ENCODE measurements around the gene UFD1. TPM values are rescaled to one million over a fixed set of nuclear protein-coding genes. Genes with fewer than 3 reads are reported as not detected.

UFD1 gene
- total and polyA plus RNA-seq, 2 experiments from 2014 or later: 23.4 to 77.3 TPM

- H3K4me1 ChIP-seq (ENCODE audit: low read depth): no peaks in the 10 kb centered on the region
- no peaks in the 10 kb centered on the region for H3K27me3 ChIP-seq
Measured at GRCh38 chr22:19498154-19498865, 19.3 kb upstream of the UFD1 start.

GRCh38 chr22:19497245-19497644 lies 18.3 kb upstream of the UFD1 start:
- Histone ChIP-seq H3K27me3 (no peaks in the 10 kb centered on the region), H3K9me3 (ENCODE audit: low read depth) (no peaks in the 10 kb centered on the region), H3K4me3 (no peak overlapping the region), H3K4me1 (ENCODE audit: low read depth) (no peaks in the 10 kb centered on the region), H3K36me3 (no peaks in the 10 kb centered on the region), H3K27ac (no peak overlapping the region)
- no peak for TF ChIP-seq CTCF (IDR thresholded peaks at IDR 0.05; ENCODE audit: low read depth, low read length)
- peak in 1 of 2 donors; percentile 90 for DNase-seq (ENCODE audit: low read depth in 1 of 2, low spot score in 1 of 2)

More at GRCh38 chr22:19498154-19498865, 19.3 kb upstream of the UFD1 start:
- no peak for TF ChIP-seq CTCF (IDR thresholded peaks at IDR 0.05; ENCODE audit: low read depth, low read length)
- Histone ChIP-seq H3K27ac (no peak overlapping the region), H3K9me3 (ENCODE audit: low read depth) (no peaks in the 10 kb centered on the region), H3K36me3 (no peaks in the 10 kb centered on the region), H3K4me3 (no peak overlapping the region)
- DNase-seq (ENCODE audit: low read depth in 1 of 2, low spot score in 1 of 2): no peak

- Histone ChIP-seq H3K27ac (no peak overlapping the region), H3K9me3 (ENCODE audit: low read depth) (no peaks in the 10 kb centered on the region), H3K4me3 (no peak overlapping the region), H3K4me1 (ENCODE audit: low read depth) (no peaks in the 10 kb centered on the region), H3K27me3 (no peaks in the 10 kb centered on the region), H3K36me3 (no peaks in the 10 kb centered on the region)
- TF ChIP-seq CTCF (IDR thresholded peaks at IDR 0.05; ENCODE audit: low read depth, low read length): no peak
- DNase-seq (ENCODE audit: low read depth in 1 of 2, low spot score in 1 of 2): no peak
Measured at GRCh38 chr22:19496324-19496630, 17.3 kb upstream of the UFD1 start.

- DNase-seq (ENCODE audit: low read depth in 1 of 2, low spot score in 1 of 2): peak in 1 of 2 donors; percentile 45
- peak; percentile 14 for TF ChIP-seq CTCF (IDR thresholded peaks at IDR 0.05; ENCODE audit: low read depth, low read length)
- Histone ChIP-seq H3K4me1 (ENCODE audit: low read depth) (no peaks in the 10 kb centered on the region), H3K36me3 (no peaks in the 10 kb centered on the region), H3K27me3 (no peaks in the 10 kb centered on the region), H3K27ac (no peak overlapping the region), H3K4me3 (no peak overlapping the region), H3K9me3 (ENCODE audit: low read depth) (no peaks in the 10 kb centered on the region)
Measured at GRCh38 chr22:19495562-19496323, 16.8 kb upstream of the UFD1 start.

- Histone ChIP-seq H3K27ac (no peak overlapping the region), H3K4me1 (ENCODE audit: low read depth) (no peaks in the 10 kb centered on the region), H3K4me3 (no peak overlapping the region), H3K9me3 (ENCODE audit: low read depth) (no peaks in the 10 kb centered on the region), H3K36me3 (no peaks in the 10 kb centered on the region), H3K27me3 (no peaks in the 10 kb centered on the region)
- DNase-seq (ENCODE audit: low read depth in 1 of 2, low spot score in 1 of 2): no peak
- TF ChIP-seq CTCF (IDR thresholded peaks at IDR 0.05; ENCODE audit: low read depth, low read length): no peak
Measured at GRCh38 chr22:19494676-19495173, 15.7 kb upstream of the UFD1 start.
